UCSD-AML1 (cell line): ENCODE results near the gene COL25A1.
A peak's percentile ranks its signal among the peaks of the same experiment; 100 is the strongest.

ENCODE experiments used
- DNase-seq: peaks from one replicate; lab custom pipeline; 2025; ENCODE audit not compliant: unreplicated experiment; lab: John Stamatoyannopoulos, UW

The COL25A1 gene

GRCh38 chr4:109294006-109294405 is 8.5 kb downstream of the COL25A1 start:
- DNase-seq = peak; percentile 12

- no peak for DNase-seq
Observed at GRCh38 chr4:109291707-109292238, 10.7 kb downstream of the COL25A1 start.

GRCh38 chr4:109290918-109291317 is 11.5 kb downstream of the COL25A1 start:
- no peak for DNase-seq

- no peak for DNase-seq
Observed at GRCh38 chr4:109278594-109279031, 23.8 kb downstream of the COL25A1 start.

GRCh38 chr4:109276482-109277095 is 25.9 kb downstream of the COL25A1 start:
- DNase-seq = no peak

- DNase-seq = no peak
Observed at GRCh38 chr4:109275066-109275745, 27.3 kb downstream of the COL25A1 start.

- no peak for DNase-seq
Observed at GRCh38 chr4:109266891-109267290, 35.6 kb downstream of the COL25A1 start.

GRCh38 chr4:109266236-109266635 is 36.2 kb downstream of the COL25A1 start:
- DNase-seq = no peak

GRCh38 chr4:109263721-109264120 is 38.7 kb downstream of the COL25A1 start:
- DNase-seq = no peak

GRCh38 chr4:109256818-109257217 is 45.6 kb downstream of the COL25A1 start:
- no peak for DNase-seq

GRCh38 chr4:109254845-109255244 is 47.6 kb downstream of the COL25A1 start:
- no peak for DNase-seq

- DNase-seq = no peak
Observed at GRCh38 chr4:109251396-109251795, 51.1 kb downstream of the COL25A1 start.

- DNase-seq = no peak
Observed at GRCh38 chr4:109248322-109248900, 54.0 kb downstream of the COL25A1 start.

- no peak for DNase-seq
Observed at GRCh38 chr4:109243871-109244270, 58.6 kb downstream of the COL25A1 start.

GRCh38 chr4:109238746-109239145 is 63.7 kb downstream of the COL25A1 start:
- DNase-seq = no peak

- no peak for DNase-seq
Observed at GRCh38 chr4:109235683-109236082, 66.8 kb downstream of the COL25A1 start.

GRCh38 chr4:109234596-109234995 is 67.9 kb downstream of the COL25A1 start:
- no peak for DNase-seq

GRCh38 chr4:109233570-109233969 is 68.9 kb downstream of the COL25A1 start:
- no peak for DNase-seq

- no peak for DNase-seq
Observed at GRCh38 chr4:109232681-109233080, 69.8 kb downstream of the COL25A1 start.

GRCh38 chr4:109231331-109231730 is 71.1 kb downstream of the COL25A1 start:
- DNase-seq = no peak

GRCh38 chr4:109229028-109229427 is 73.4 kb downstream of the COL25A1 start:
- DNase-seq = no peak

- DNase-seq = no peak
Observed at GRCh38 chr4:109218288-109218687, 84.2 kb downstream of the COL25A1 start.
